Measurements from ENCODE around the gene PYGO2.

- no peak for TF ChIP-seq ISL1 (CRISPR knock-in tag; IDR thresholded peaks at IDR 0.05)
- no peak for TF ChIP-seq GLIS3 (CRISPR knock-in tag; IDR thresholded peaks at IDR 0.05)
- no peak for TF ChIP-seq ZNF70 (CRISPR knock-in tag; IDR thresholded peaks at IDR 0.05)
- TF ChIP-seq ZC3H10 (CRISPR knock-in tag; IDR thresholded peaks at IDR 0.05) = no peak
- TF ChIP-seq ZFP30 (CRISPR knock-in tag; IDR thresholded peaks at IDR 0.05) = no peak
- TF ChIP-seq, protein P1, sequence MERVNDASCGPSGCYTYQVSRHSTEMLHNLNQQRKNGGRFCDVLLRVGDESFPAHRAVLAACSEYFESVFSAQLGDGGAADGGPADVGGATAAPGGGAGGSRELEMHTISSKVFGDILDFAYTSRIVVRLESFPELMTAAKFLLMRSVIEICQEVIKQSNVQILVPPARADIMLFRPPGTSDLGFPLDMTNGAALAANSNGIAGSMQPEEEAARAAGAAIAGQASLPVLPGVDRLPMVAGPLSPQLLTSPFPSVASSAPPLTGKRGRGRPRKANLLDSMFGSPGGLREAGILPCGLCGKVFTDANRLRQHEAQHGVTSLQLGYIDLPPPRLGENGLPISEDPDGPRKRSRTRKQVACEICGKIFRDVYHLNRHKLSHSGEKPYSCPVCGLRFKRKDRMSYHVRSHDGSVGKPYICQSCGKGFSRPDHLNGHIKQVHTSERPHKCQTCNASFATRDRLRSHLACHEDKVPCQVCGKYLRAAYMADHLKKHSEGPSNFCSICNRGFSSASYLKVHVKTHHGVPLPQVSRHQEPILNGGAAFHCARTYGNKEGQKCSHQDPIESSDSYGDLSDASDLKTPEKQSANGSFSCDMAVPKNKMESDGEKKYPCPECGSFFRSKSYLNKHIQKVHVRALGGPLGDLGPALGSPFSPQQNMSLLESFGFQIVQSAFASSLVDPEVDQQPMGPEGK (CRISPR knock-in tag; IDR thresholded peaks at IDR 0.05; ENCODE audit: borderline replicate concordance) = no peak
Measured at GRCh38 chr1:154996966-154997701, 35.6 kb upstream of the PYGO2 start.

Data from SK-N-SH treated with all-trans-retinoic acid at 6 μM for 48 hours (cell line).